Fibroblast of the aortic adventitia (primary cell): ENCODE data around the gene BOD1L2. TPM values are rescaled to one million over a fixed set of nuclear protein-coding genes. Genes with fewer than 3 reads are reported as not detected.

ENCODE experiments used
- DNase-seq: peaks from one replicate; pipeline ENCODE4 v3.0.0-alpha.2; 2010; ENCODE audit warnings: low read depth
- H3K4me3 ChIP-seq: 2 replicates; pipeline ENCODE4 v1.5.1; 2011; ENCODE audit warnings: low read depth, mild to moderate bottlenecking, control low read depth, low read length, moderate library complexity
- CTCF ChIP-seq: IDR thresholded peaks from 2 replicates; pipeline ENCODE4 v1.5.1; 2011; ENCODE audit warnings: mild to moderate bottlenecking, low read length, control low read depth, inconsistent platforms; ENCODE audit not compliant: insufficient read depth
- total RNA-seq: library from RNA; depleted of rRNA; stranded (reverse); fragments of >200 nt; gene quantifications from 2 replicates; pipeline ENCODE4 v1.2.3, GENCODE V29; 2012; ENCODE audit warnings: low replicate concordance

BOD1L2 gene
- total RNA-seq, 1 donor, result not detected

GRCh38 chr18:57122936-57123510, 23.9 kb upstream of the BOD1L2 start:
- no peak for DNase-seq
- no peak for TF ChIP-seq CTCF
- H3K4me3 ChIP-seq, result no peak overlapping the region

GRCh38 chr18:57125627-57126026, 21.3 kb upstream of the BOD1L2 start:
- no peak overlapping the region for H3K4me3 ChIP-seq
- no peak for DNase-seq
- no peak for TF ChIP-seq CTCF

GRCh38 chr18:57128220-57128932, 18.5 kb upstream of the BOD1L2 start:
- H3K4me3 ChIP-seq, result no peak overlapping the region
- TF ChIP-seq CTCF, result no peak
- DNase-seq, result no peak

- DNase-seq, result no peak
- TF ChIP-seq CTCF, result no peak
- H3K4me3 ChIP-seq, result no peak overlapping the region
Observed at GRCh38 chr18:57131101-57131500, 15.8 kb upstream of the BOD1L2 start.

DNA sequence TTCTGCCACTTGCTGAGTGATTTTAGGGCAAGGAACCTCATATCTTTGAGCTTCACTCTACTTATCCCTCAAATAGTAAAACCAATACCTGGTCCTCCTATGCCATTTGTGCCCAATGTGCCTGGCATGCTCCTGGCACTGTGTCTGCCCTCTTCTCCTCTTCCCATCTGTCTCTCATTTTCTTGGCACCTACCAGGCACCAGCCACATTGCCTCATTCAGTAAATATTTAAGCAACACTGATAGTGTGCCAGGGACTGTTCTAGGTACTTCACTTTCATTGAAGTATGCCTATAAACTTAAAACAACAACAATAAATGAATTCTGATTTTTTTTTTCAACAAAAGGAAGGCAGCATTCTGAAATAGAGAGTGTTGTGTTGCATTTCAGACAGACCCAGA, 15.1 kb upstream of the BOD1L2 start:
- DNase-seq, result no peak
- no peak for TF ChIP-seq CTCF
- H3K4me3 ChIP-seq, result no peak overlapping the region

DNA sequence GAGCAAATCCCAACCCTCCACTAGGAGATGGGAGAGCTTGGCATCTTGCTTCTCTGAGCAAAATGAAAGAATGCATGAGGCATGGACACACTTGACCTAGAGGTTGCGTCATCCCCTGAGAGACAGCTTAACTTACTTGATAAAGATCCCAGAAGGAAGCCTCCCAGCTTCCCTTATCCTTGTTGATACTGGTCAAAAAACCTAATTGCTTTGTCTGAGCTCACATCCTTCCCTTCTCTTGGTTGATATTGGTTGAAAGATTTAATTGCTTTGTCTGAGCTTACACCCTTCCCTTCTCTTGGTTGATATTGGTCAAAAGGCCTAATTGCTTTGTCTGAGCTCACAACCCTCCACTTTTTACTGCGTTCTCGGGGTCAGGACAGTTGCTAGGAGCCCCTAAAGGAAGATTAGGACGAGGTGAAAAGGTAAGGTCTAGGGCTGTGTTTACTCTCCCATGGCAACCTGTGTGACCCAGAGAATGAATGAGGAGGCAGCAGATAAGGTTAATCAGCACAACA, 12.2 kb upstream of the BOD1L2 start:
- TF ChIP-seq CTCF, result no peak
- peak; percentile 1 for DNase-seq
- H3K4me3 ChIP-seq, result no peak overlapping the region
